Cardiac fibroblast (primary cell): Measurements from ENCODE around the gene ANXA3.

Experiments used
- DNase-seq, 2 donors: peaks; one replicate each; pipeline versions ENCODE4 v3.0.0 to v3.0.0-alpha.2; 2010; ENCODE audit warnings: low read depth in 2 of 2
- H3K4me3 ChIP-seq, 2 donors: replicated peaks in 1 of 2; 1 replicate in 1 of 2; 2 replicates in 1 of 2; pipeline ENCODE4 v1.5.1; 2011; ENCODE audit warnings: low read depth in 2 of 2, low read length in 2 of 2, mild to moderate bottlenecking in 2 of 2, moderate library complexity in 1 of 2
- CTCF ChIP-seq: IDR thresholded peaks from one replicate; pipeline ENCODE4 v1.5.1; 2011; ENCODE audit warnings: low read depth, mild to moderate bottlenecking, low read length, inconsistent platforms

The ANXA3 gene

DNA sequence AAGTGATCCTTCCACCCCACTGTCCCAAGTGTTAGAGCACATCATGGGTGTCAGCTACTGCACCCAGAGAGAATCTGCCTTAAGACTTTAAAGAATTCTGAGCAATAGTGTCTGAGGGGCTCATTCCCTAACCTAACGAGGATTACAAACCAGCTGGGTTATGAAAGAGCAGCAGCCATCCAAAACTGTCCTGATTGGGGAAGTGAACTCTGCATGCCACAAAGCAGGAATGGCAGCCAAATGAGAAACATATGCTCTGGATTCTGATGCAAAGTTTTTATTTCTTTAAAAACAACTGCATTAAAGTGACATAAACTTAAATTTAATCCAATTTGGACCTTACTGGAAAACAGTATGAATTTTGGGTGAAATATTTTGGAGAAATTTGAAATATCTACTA is 103.2 kb downstream of the ANXA3 start:
- no peak overlapping the region for H3K4me3 ChIP-seq
- TF ChIP-seq CTCF: no peak
- DNase-seq: peak in 1 of 2 donors; percentile 71

DNA sequence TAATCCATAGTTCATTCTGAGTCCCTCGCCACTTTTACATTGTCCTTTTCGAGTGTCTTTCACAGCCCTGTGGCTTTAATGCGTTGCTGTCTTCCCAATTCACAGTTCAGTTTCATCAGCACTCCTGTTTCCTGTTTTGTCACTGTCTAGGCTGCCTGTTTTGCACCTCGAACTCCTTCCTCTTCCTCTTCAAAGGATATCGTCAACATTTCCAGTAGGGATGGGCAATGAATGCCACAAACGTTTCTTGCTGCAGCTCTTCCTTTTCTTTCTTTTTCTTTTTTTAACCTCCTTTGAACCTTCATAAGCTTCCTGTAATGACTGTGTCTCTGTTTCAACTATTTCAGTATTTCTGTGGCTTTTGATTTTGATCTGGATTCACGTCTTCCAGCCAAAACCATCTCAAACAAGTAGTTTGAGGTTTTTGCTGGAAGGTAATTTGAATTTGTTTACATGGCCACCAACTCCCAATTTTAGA is 105.4 kb downstream of the ANXA3 start:
- DNase-seq: peak in 1 of 2 donors; percentile 17
- no peak for TF ChIP-seq CTCF
- no peak overlapping the region for H3K4me3 ChIP-seq

DNA sequence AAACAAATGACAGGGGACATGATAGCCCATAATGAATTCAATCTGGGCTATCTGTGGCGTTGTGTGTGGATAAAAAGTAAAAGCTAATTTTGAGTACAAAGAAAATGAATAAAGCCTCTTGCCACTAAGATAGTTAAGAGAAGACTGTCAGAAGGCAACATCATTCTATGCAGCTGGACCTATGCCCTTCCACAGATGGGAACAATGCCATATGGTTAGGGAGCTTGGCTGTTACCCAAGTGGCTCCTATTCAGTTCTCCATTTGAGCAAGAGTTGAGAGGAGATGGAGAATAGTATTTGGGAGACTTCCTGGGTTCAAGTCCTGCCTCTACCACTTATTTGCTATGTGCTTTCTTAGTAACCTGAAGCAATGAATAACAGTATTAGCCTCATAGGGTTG is 107.7 kb downstream of the ANXA3 start:
- DNase-seq: peak; percentile 52 to 71
- TF ChIP-seq CTCF: no peak
- no peak overlapping the region for H3K4me3 ChIP-seq

- no peak for DNase-seq
- TF ChIP-seq CTCF: no peak
- H3K4me3 ChIP-seq: no peak overlapping the region
Observed at GRCh38 chr4:78659665-78660064, 108.1 kb downstream of the ANXA3 start.
